Measurements from ENCODE around the gene FAR2. TPM values are rescaled to one million over a fixed set of nuclear protein-coding genes. Genes with fewer than 3 reads are reported as not detected.
"Not testable (repeated sequence)": the region's sequence is repeated elsewhere in the genome, so short reads cannot be mapped to it uniquely, and the experiment has no call there.

FAR2 gene
- total RNA-seq, 2 experiments from 2014 or later, result 0.73 TPM; not detected in 1

DNA sequence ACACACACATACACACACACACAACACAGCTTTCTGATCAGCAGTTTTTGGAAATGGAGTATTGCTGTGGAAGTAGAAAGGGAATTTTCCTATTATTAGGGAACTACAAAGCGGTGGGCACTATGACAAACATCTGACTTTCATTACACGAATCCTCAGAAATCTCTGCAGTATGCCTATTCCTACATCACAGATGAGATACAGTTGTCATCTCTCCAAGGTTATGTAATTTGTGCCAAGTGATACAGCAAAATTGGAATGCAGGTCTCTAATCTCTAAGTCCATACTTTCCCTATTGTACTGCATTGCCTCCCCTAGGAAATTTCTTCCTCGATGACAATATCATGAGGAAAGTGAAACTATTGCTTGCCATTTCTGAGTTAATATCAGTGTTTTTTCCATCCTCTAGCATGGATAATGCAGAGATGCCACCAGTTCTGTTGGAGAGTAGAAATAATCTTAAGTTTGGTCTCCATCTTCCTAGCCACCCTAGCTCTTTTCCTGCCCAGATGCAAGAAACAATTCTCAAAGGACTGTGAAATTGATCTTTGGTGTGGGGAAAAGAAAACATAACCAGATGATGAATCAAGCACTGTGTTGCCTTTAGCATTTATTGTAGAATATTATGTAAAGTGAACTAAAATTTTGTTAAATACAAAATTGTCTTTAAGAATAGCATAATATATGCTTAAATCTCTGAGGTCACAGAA is 137.2 kb downstream of the FAR2 start:
- H3K9me3 ChIP-seq (ENCODE audit: low read length), result no peaks in the 10 kb centered on the region
- no peak overlapping the region for H3K4me3 ChIP-seq (ENCODE audit: low read depth, low read length, poor library complexity, severe bottlenecking)
- no peak for DNase-seq (ENCODE audit: low spot score)
- TF ChIP-seq EZH2phosphoT487 (IDR thresholded peaks at IDR 0.05; ENCODE audit: borderline replicate concordance, low read depth, low read length), result no peak
- TF ChIP-seq, protein P1, sequence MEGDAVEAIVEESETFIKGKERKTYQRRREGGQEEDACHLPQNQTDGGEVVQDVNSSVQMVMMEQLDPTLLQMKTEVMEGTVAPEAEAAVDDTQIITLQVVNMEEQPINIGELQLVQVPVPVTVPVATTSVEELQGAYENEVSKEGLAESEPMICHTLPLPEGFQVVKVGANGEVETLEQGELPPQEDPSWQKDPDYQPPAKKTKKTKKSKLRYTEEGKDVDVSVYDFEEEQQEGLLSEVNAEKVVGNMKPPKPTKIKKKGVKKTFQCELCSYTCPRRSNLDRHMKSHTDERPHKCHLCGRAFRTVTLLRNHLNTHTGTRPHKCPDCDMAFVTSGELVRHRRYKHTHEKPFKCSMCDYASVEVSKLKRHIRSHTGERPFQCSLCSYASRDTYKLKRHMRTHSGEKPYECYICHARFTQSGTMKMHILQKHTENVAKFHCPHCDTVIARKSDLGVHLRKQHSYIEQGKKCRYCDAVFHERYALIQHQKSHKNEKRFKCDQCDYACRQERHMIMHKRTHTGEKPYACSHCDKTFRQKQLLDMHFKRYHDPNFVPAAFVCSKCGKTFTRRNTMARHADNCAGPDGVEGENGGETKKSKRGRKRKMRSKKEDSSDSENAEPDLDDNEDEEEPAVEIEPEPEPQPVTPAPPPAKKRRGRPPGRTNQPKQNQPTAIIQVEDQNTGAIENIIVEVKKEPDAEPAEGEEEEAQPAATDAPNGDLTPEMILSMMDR (conservative IDR thresholded peaks at IDR 0.05; ENCODE audit: low read length), result no peak
- no peaks in the 10 kb centered on the region for H3K79me2 ChIP-seq (ENCODE audit: insufficient read depth, low read depth, low read length)
- ChIA-PET POLR2A (no interaction called here), CTCF (ENCODE audit: unreplicated experiment) (no interaction called here)
- no peak overlapping the region for H3K4me2 ChIP-seq (ENCODE audit: low read length)
- no TSS peak for BruUV-seq (replicated peaks)
- no peak overlapping the region for H2AFZ ChIP-seq (ENCODE audit: low read length)
- no peaks in the 10 kb centered on the region for H3K36me3 ChIP-seq (ENCODE audit: insufficient read depth, low read length)
- H3K4me1 ChIP-seq (ENCODE audit: insufficient read depth, low read length, poor library complexity, severe bottlenecking), result no peaks in the 10 kb centered on the region
- no peaks in the 10 kb centered on the region for H4K20me1 ChIP-seq (ENCODE audit: insufficient read depth, low read length)
- no peak overlapping the region for H3K27ac ChIP-seq (ENCODE audit: low read depth, low read length, poor library complexity, severe bottlenecking)
- H3K9me2 ChIP-seq (ENCODE audit: insufficient read depth, low read length), result no peaks in the 10 kb centered on the region
- intact Hi-C loops (cut with micrococcal nuclease; ENCODE audit: unreplicated experiment), result no loop called here

DNA sequence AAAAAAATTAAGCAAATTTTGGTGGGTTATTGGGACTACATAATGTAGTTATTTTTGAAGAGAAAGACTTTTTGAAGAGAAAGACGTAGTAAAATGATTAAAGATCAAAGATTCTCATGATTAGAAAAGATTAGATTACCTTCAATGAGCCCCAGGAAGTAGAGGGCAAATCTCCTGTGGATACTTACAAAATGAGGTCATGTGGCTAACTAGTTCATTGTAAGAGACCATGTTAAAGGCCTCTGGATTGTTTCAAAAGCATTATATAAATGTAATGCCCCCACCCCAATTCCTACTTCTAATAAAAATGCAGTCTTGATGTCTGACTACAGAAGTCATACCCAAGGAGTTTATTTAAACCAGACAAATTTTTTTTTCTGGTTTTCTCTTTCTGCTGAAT is 138.5 kb downstream of the FAR2 start:
- POLR2A ChIA-PET, result no interaction called here
- no peak for DNase-seq (ENCODE audit: low spot score)
- Histone ChIP-seq H3K79me2 (ENCODE audit: insufficient read depth, low read depth, low read length) (no peaks in the 10 kb centered on the region), H3K4me3 (ENCODE audit: low read depth, low read length, poor library complexity, severe bottlenecking) (no peak overlapping the region), H4K20me1 (ENCODE audit: insufficient read depth, low read length) (no peaks in the 10 kb centered on the region), H3K27ac (ENCODE audit: low read depth, low read length, poor library complexity, severe bottlenecking) (no peak overlapping the region), H3K36me3 (ENCODE audit: insufficient read depth, low read length) (no peaks in the 10 kb centered on the region), H2AFZ (ENCODE audit: low read length) (no peak overlapping the region), H3K4me1 (ENCODE audit: insufficient read depth, low read length, poor library complexity, severe bottlenecking) (no peaks in the 10 kb centered on the region), H3K4me2 (ENCODE audit: low read length) (no peak overlapping the region), H3K9me3 (ENCODE audit: low read length) (no peaks in the 10 kb centered on the region), H3K9me2 (ENCODE audit: insufficient read depth, low read length) (no peaks in the 10 kb centered on the region)
- CTCF ChIA-PET (ENCODE audit: unreplicated experiment), result no interaction called here
- BruUV-seq (replicated peaks), result no TSS peak
- intact Hi-C loops (cut with micrococcal nuclease; ENCODE audit: unreplicated experiment), result no loop called here
- TF ChIP-seq, protein P1 (conservative IDR thresholded peaks at IDR 0.05; ENCODE audit: low read length), result no peak
- no peak for TF ChIP-seq EZH2phosphoT487 (IDR thresholded peaks at IDR 0.05; ENCODE audit: borderline replicate concordance, low read depth, low read length)

DNA sequence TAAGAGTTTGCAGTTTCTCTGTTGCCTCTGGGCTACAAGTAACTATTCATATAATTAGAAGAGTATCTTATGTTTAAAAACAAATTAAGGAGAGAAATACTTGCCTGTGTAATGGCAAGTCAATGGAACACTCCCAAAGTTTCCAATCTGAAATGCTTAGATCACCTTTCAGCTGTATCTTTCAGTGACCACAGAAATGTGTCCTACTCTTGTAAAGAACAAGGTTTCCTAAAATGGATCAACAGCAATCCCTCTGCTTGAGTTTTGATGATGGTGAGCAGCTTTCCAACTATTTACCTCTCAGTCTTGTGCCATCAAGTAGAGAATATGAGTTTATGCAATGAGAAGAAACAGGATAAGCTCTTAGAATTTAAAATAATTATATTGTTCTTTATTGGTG is 139.0 kb downstream of the FAR2 start:
- TF ChIP-seq, protein P1 (conservative IDR thresholded peaks at IDR 0.05; ENCODE audit: low read length), result no peak
- no peak for TF ChIP-seq EZH2phosphoT487 (IDR thresholded peaks at IDR 0.05; ENCODE audit: borderline replicate concordance, low read depth, low read length)
- no TSS peak for BruUV-seq (replicated peaks)
- no peak for DNase-seq (ENCODE audit: low spot score)
- Histone ChIP-seq H3K27ac (ENCODE audit: low read depth, low read length, poor library complexity, severe bottlenecking) (no peak overlapping the region), H3K79me2 (ENCODE audit: insufficient read depth, low read depth, low read length) (no peaks in the 10 kb centered on the region), H3K4me3 (ENCODE audit: low read depth, low read length, poor library complexity, severe bottlenecking) (no peak overlapping the region), H3K36me3 (ENCODE audit: insufficient read depth, low read length) (no peaks in the 10 kb centered on the region), H3K4me2 (ENCODE audit: low read length) (no peak overlapping the region), H2AFZ (ENCODE audit: low read length) (no peak overlapping the region), H3K9me3 (ENCODE audit: low read length) (no peaks in the 10 kb centered on the region), H4K20me1 (ENCODE audit: insufficient read depth, low read length) (no peaks in the 10 kb centered on the region), H3K9me2 (ENCODE audit: insufficient read depth, low read length) (no peaks in the 10 kb centered on the region), H3K4me1 (ENCODE audit: insufficient read depth, low read length, poor library complexity, severe bottlenecking) (no peaks in the 10 kb centered on the region)
- intact Hi-C loops (cut with micrococcal nuclease; ENCODE audit: unreplicated experiment), result no loop called here
- POLR2A ChIA-PET, result no interaction called here
- CTCF ChIA-PET (ENCODE audit: unreplicated experiment), result no interaction called here

DNA sequence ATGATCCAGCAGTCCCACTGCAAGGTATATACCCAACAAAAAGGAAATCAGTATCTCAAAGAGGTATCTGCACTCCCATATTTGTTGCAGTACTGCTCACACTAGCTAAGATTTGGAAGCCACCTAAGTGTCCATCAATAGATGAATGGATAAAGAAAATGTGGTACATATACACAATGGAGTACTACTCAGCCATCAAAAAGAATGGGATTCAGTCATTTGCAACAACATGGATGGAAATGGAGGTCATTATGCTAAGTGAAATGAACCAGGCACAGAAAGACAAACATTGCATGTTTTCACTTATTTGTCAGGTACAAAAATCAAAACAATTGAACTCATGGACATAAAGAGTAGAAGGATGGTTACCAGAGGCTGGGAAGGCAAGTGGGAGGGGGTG is 141.4 kb downstream of the FAR2 start:
- H3K4me3 ChIP-seq (ENCODE audit: low read depth, low read length, poor library complexity, severe bottlenecking); H3K36me3 ChIP-seq (ENCODE audit: insufficient read depth, low read length); H3K4me1 ChIP-seq (ENCODE audit: insufficient read depth, low read length, poor library complexity, severe bottlenecking); intact Hi-C loops (cut with micrococcal nuclease; ENCODE audit: unreplicated experiment); CTCF ChIA-PET (ENCODE audit: unreplicated experiment); H4K20me1 ChIP-seq (ENCODE audit: insufficient read depth, low read length); H3K9me2 ChIP-seq (ENCODE audit: insufficient read depth, low read length); H3K27ac ChIP-seq (ENCODE audit: low read depth, low read length, poor library complexity, severe bottlenecking); BruUV-seq (replicated peaks); H2AFZ ChIP-seq (ENCODE audit: low read length); H3K9me3 ChIP-seq (ENCODE audit: low read length); DNase-seq (ENCODE audit: low spot score); POLR2A ChIA-PET; H3K4me2 ChIP-seq (ENCODE audit: low read length); H3K79me2 ChIP-seq (ENCODE audit: insufficient read depth, low read depth, low read length): not testable (repeated sequence)
